OCI-LY1 (cell line): ENCODE results near the gene NUFIP2.

Source experiments
- H2AFZ ChIP-seq: fragments of 200-600 bp; sonication (generic), shearing (Covaris generic); 2 replicates; pipeline ENCODE4 v1.6.0; 2014; ENCODE audit warnings: antibody characterized with exemption, mild to moderate bottlenecking, low read length
- H3F3A ChIP-seq: fragments of 200-600 bp; sonication (generic), shearing (Covaris generic); 2 replicates; pipeline ENCODE4 v1.6.0; 2014; ENCODE audit warnings: mild to moderate bottlenecking, antibody characterized with exemption, low read length, moderate library complexity; ENCODE audit not compliant: insufficient read depth
- H3K27ac ChIP-seq: fragments of 200-600 bp; sonication (generic); 2 replicates; pipeline ENCODE4 v1.5.1; 2014; ENCODE audit warnings: low read length, mixed run types, mild to moderate bottlenecking, low read depth; ENCODE audit not compliant: poor library complexity, severe bottlenecking
- H3K27me3 ChIP-seq: fragments of 200-600 bp; sonication (generic); 2 replicates; pipeline ENCODE4 v1.6.0; 2014; ENCODE audit warnings: antibody characterized with exemption, mild to moderate bottlenecking, low read length, moderate library complexity; ENCODE audit not compliant: insufficient read depth
- H3K36me3 ChIP-seq: fragments of 200-600 bp; sonication (generic); 2 replicates; pipeline ENCODE4 v1.6.1; 2014; ENCODE audit warnings: mild to moderate bottlenecking, antibody characterized with exemption, low read length, moderate library complexity, mixed read lengths; ENCODE audit not compliant: insufficient read depth
- H3K4me1 ChIP-seq: fragments of 200-600 bp; sonication (generic); 2 replicates; pipeline ENCODE4 v1.5.1; 2014; ENCODE audit warnings: mild to moderate bottlenecking, low read length, moderate library complexity; ENCODE audit not compliant: insufficient read depth, severe bottlenecking
- H3K4me2 ChIP-seq: fragments of 200-600 bp; sonication (generic), shearing (Covaris generic); 2 replicates; pipeline ENCODE4 v1.6.1; 2014; ENCODE audit warnings: low read length
- H3K4me3 ChIP-seq: fragments of 200-600 bp; sonication (generic); 2 replicates; pipeline ENCODE4 v1.5.1; 2014; ENCODE audit warnings: low read length, low read depth, mild to moderate bottlenecking, mixed read lengths; ENCODE audit not compliant: poor library complexity, severe bottlenecking
- H3K79me2 ChIP-seq: fragments of 200-600 bp; shearing (Covaris generic); 2 replicates; pipeline ENCODE4 v1.6.1; 2016; ENCODE audit warnings: mixed run types, low read length, mixed read lengths; ENCODE audit not compliant: insufficient read depth
- H3K9ac ChIP-seq: fragments of 200-600 bp; sonication (generic), shearing (Covaris generic); 2 replicates; pipeline ENCODE4 v1.6.1; 2014; ENCODE audit warnings: mild to moderate bottlenecking, low read length, mixed read lengths
- H3K9me2 ChIP-seq: fragments of 200-600 bp; sonication (generic), shearing (Covaris generic); 2 replicates; pipeline ENCODE4 v1.6.1; 2014; ENCODE audit warnings: low read depth, mild to moderate bottlenecking, low read length, mixed read lengths
- H3K9me3 ChIP-seq: fragments of 200-600 bp; shearing (Covaris generic); 2 replicates; pipeline ENCODE4 v1.6.1; 2014; ENCODE audit warnings: low read length, mixed read lengths
- H4K20me1 ChIP-seq: fragments of 200-600 bp; sonication (generic), shearing (Covaris generic); 2 replicates; pipeline ENCODE4 v1.6.0; 2016; ENCODE audit warnings: mild to moderate bottlenecking, low read length; ENCODE audit not compliant: insufficient read depth
- CTCF ChIP-seq: fragments of 200-600 bp; sonication (generic), shearing (Covaris generic); IDR thresholded peaks from 2 replicates; pipeline ENCODE4 v1.5.1; 2017; ENCODE audit warnings: mild to moderate bottlenecking, antibody characterized with exemption, low read length, moderate library complexity, mixed read lengths
- EZH2 ChIP-seq: fragments of 200-600 bp; sonication (generic), shearing (Covaris generic); IDR thresholded peaks from 2 replicates; pipeline ENCODE4 v1.8.0; 2017; ENCODE audit warnings: borderline replicate concordance, mixed run types, mild to moderate bottlenecking, antibody characterized with exemption, low read length, moderate library complexity, mixed read lengths

Gene NUFIP2

DNA sequence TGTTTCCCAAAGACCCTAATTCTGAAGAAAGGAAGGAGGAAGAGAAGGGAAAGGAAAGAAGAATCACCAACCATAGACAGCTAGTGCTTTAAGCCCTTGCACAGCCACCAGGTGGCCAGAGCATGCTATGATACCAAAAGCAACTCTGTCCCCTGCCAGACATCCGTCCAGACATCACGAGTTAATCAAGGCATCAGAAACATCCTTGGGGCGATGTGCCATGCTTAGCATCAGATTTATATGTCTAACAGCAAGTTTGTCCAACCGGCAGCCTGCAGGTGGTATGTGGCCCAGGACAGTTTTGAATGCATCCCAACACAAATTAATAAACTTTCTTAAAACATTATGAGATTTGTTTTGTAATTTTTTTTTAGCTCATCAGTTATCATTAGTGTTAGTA lies 50.2 kb downstream of the NUFIP2 start:
- no peak overlapping the region for H3K4me2 ChIP-seq
- no peaks in the 10 kb centered on the region for H3K9me3 ChIP-seq
- no peaks in the 10 kb centered on the region for H3F3A ChIP-seq
- H4K20me1 ChIP-seq, result no peaks in the 10 kb centered on the region
- no peaks in the 10 kb centered on the region for H3K9me2 ChIP-seq
- peak; percentile 57 for TF ChIP-seq CTCF
- TF ChIP-seq EZH2, result no peak
- no peak overlapping the region for H3K27ac ChIP-seq
- no peaks in the 10 kb centered on the region for H3K79me2 ChIP-seq
- H2AFZ ChIP-seq, result no peak overlapping the region
- no peak overlapping the region for H3K4me3 ChIP-seq
- no peak overlapping the region for H3K9ac ChIP-seq
- no peaks in the 10 kb centered on the region for H3K27me3 ChIP-seq
- no peaks in the 10 kb centered on the region for H3K36me3 ChIP-seq
- no peaks in the 10 kb centered on the region for H3K4me1 ChIP-seq

GRCh38 chr17:29242790-29243189 lies 51.2 kb downstream of the NUFIP2 start:
- H3K4me3 ChIP-seq, result no peak overlapping the region
- H4K20me1 ChIP-seq, result no peaks in the 10 kb centered on the region
- no peak overlapping the region for H2AFZ ChIP-seq
- no peak overlapping the region for H3K27ac ChIP-seq
- no peaks in the 10 kb centered on the region for H3K79me2 ChIP-seq
- H3K9me3 ChIP-seq, result no peaks in the 10 kb centered on the region
- H3F3A ChIP-seq, result no peaks in the 10 kb centered on the region
- H3K4me1 ChIP-seq, result no peaks in the 10 kb centered on the region
- H3K9me2 ChIP-seq, result no peaks in the 10 kb centered on the region
- no peaks in the 10 kb centered on the region for H3K36me3 ChIP-seq
- no peak overlapping the region for H3K9ac ChIP-seq
- H3K27me3 ChIP-seq, result no peaks in the 10 kb centered on the region
- no peak overlapping the region for H3K4me2 ChIP-seq
- no peak for TF ChIP-seq EZH2
- TF ChIP-seq CTCF, result no peak

GRCh38 chr17:29242051-29242450 lies 51.9 kb downstream of the NUFIP2 start:
- TF ChIP-seq CTCF, result no peak
- no peak for TF ChIP-seq EZH2
- Histone ChIP-seq H3K4me1 (no peaks in the 10 kb centered on the region), H3K9ac (no peak overlapping the region), H3K9me2 (no peaks in the 10 kb centered on the region), H3K27me3 (no peaks in the 10 kb centered on the region), H3K4me2 (no peak overlapping the region), H3K27ac (no peak overlapping the region), H3K79me2 (no peaks in the 10 kb centered on the region), H3K4me3 (no peak overlapping the region), H3F3A (no peaks in the 10 kb centered on the region), H2AFZ (no peak overlapping the region), H3K9me3 (no peaks in the 10 kb centered on the region), H4K20me1 (no peaks in the 10 kb centered on the region), H3K36me3 (no peaks in the 10 kb centered on the region)
